Osteocyte (in vitro differentiated cells): ENCODE data around the gene PTPRN2. TPM values are rescaled to one million over a fixed set of nuclear protein-coding genes. Genes with fewer than 3 reads are reported as not detected.
"Not testable (repeated sequence)": the region's sequence is repeated elsewhere in the genome, so short reads cannot be mapped to it uniquely, and the experiment has no call there.

Experiments
- DNase-seq: peaks from one replicate; pipeline ENCODE4 v3.0.0; 2021; ENCODE audit warnings: mixed read lengths; ENCODE audit not compliant: unreplicated experiment; ENCODE audit errors: extremely low spot score
- H3K27ac Mint-ChIP-seq: one replicate; pipeline ENCODE4 v1.8.0; 2021; ENCODE audit warnings: mild to moderate bottlenecking, mixed read lengths; ENCODE audit not compliant: unreplicated experiment
- H3K27me3 Mint-ChIP-seq: one replicate; pipeline ENCODE4 v1.8.0; 2021; ENCODE audit warnings: mixed read lengths; ENCODE audit not compliant: unreplicated experiment
- H3K36me3 Mint-ChIP-seq: one replicate; pipeline ENCODE4 v1.8.0; 2021; ENCODE audit warnings: mixed read lengths; ENCODE audit not compliant: unreplicated experiment
- H3K4me1 Mint-ChIP-seq: one replicate; pipeline ENCODE4 v1.8.0; 2021; ENCODE audit warnings: mixed read lengths; ENCODE audit not compliant: unreplicated experiment
- H3K4me3 Mint-ChIP-seq: one replicate; pipeline ENCODE4 v1.8.0; 2021; ENCODE audit warnings: mild to moderate bottlenecking, moderate library complexity, mixed read lengths; ENCODE audit not compliant: unreplicated experiment
- H3K9me3 Mint-ChIP-seq: one replicate; pipeline ENCODE4 v1.8.0; 2021; ENCODE audit warnings: mixed read lengths; ENCODE audit not compliant: unreplicated experiment
- total RNA-seq: library from RNA; stranded (reverse); gene quantifications from 2 replicates; pipeline ENCODE4 v1.2.1, GENCODE V29; 2021
- TF ChIP-seq, protein P1 (sequence below): fragments of 200-600 bp; sonication (generic); IDR thresholded peaks from 2 replicates; pipeline ENCODE4 v1.5.0; 2021; ENCODE audit warnings: antibody characterized with exemption, mild to moderate bottlenecking, moderate library complexity

PTPRN2 gene
- total RNA-seq, 1 donor from 2014 or later = 0.59 TPM

DNA sequence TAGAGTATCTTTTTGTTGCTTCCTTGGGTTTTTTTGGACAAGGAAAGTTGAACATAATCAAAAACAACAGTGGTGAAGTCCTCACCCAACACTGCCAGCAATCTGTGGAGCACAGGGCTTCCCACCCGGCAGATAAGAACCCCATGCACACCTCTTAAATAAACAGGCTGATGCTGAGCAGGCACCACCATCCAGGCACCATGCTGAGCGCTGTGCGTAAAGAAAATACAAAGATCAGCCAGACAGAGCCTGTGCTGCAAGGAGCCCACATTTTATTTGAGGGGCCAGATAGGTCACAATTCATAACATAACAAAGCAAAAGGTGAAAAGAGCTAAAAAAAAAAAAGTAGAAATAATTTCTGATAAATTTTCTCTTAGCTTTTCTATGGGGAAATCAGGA lies 231.2 kb downstream of the PTPRN2 start:
- no peaks in the 10 kb centered on the region for H3K36me3 Mint-ChIP-seq
- no peaks in the 10 kb centered on the region for H3K4me1 Mint-ChIP-seq
- peaks cover 21% of the 10 kb centered on the region for H3K9me3 Mint-ChIP-seq
- TF ChIP-seq, protein P1, sequence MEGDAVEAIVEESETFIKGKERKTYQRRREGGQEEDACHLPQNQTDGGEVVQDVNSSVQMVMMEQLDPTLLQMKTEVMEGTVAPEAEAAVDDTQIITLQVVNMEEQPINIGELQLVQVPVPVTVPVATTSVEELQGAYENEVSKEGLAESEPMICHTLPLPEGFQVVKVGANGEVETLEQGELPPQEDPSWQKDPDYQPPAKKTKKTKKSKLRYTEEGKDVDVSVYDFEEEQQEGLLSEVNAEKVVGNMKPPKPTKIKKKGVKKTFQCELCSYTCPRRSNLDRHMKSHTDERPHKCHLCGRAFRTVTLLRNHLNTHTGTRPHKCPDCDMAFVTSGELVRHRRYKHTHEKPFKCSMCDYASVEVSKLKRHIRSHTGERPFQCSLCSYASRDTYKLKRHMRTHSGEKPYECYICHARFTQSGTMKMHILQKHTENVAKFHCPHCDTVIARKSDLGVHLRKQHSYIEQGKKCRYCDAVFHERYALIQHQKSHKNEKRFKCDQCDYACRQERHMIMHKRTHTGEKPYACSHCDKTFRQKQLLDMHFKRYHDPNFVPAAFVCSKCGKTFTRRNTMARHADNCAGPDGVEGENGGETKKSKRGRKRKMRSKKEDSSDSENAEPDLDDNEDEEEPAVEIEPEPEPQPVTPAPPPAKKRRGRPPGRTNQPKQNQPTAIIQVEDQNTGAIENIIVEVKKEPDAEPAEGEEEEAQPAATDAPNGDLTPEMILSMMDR = no peak
- H3K4me3 Mint-ChIP-seq = no peak overlapping the region
- H3K27me3 Mint-ChIP-seq = no peaks in the 10 kb centered on the region
- no peak overlapping the region for H3K27ac Mint-ChIP-seq
- DNase-seq = peak; percentile 34

DNA sequence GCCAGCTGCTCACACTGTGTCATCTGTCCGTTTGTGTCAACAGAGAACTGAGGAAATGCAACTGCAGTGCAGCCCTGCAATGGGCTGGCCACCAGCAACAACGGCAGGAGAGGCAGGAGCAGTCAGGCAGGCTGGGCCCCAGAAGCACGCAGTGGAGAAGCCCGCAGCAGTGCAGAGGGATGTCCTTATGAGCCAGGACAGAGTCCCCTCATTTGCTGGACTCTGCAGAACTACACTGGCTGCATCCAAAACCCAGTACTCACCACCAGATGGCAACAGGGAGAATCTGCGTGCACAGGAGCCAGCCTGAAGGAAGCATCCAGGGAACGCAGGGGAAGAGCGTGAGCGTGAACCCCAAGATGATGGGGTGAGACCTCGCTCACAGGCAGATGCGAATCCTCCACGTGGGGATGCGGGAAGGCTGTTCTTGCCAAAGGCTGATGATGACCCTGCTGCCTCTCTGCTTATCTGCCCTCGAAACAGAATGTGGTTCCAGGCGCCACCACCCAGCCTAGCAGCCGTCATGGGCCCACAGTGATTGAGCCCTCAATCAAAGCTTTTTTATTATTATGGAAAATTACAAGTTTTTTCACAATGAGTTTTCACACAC lies 232.1 kb downstream of the PTPRN2 start:
- peaks cover 21% of the 10 kb centered on the region for H3K9me3 Mint-ChIP-seq
- TF ChIP-seq, protein P1 = no peak
- H3K4me1 Mint-ChIP-seq = no peaks in the 10 kb centered on the region
- H3K27me3 Mint-ChIP-seq = no peaks in the 10 kb centered on the region
- H3K27ac Mint-ChIP-seq = no peak overlapping the region
- DNase-seq = peak; percentile 71
- H3K4me3 Mint-ChIP-seq = no peak overlapping the region
- H3K36me3 Mint-ChIP-seq = no peaks in the 10 kb centered on the region

DNA sequence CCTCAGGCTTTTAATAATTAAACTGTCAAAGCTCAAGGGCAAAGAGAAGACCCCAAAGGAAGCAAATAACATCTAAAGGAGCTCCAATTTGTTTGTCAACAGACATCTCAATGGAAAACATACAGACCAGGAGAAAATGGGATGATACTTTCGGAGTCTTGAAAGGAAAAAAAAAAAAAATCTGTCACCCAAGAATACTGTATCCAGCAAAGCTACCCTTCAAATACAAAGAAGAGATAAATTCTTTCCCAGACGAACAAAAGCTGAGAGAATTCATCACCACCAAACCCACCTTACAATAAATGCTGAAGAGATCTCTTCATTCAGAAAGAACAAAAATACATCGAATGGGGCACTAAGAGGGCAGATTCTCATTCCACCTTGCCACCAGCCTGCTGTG lies 232.8 kb downstream of the PTPRN2 start:
- no peak for DNase-seq
- TF ChIP-seq, protein P1 = no peak
- Mint-ChIP-seq H3K9me3 (peaks cover 21% of the 10 kb centered on the region), H3K36me3 (no peaks in the 10 kb centered on the region), H3K4me3 (no peak overlapping the region), H3K4me1 (no peaks in the 10 kb centered on the region), H3K27me3 (no peaks in the 10 kb centered on the region), H3K27ac (no peak overlapping the region)

DNA sequence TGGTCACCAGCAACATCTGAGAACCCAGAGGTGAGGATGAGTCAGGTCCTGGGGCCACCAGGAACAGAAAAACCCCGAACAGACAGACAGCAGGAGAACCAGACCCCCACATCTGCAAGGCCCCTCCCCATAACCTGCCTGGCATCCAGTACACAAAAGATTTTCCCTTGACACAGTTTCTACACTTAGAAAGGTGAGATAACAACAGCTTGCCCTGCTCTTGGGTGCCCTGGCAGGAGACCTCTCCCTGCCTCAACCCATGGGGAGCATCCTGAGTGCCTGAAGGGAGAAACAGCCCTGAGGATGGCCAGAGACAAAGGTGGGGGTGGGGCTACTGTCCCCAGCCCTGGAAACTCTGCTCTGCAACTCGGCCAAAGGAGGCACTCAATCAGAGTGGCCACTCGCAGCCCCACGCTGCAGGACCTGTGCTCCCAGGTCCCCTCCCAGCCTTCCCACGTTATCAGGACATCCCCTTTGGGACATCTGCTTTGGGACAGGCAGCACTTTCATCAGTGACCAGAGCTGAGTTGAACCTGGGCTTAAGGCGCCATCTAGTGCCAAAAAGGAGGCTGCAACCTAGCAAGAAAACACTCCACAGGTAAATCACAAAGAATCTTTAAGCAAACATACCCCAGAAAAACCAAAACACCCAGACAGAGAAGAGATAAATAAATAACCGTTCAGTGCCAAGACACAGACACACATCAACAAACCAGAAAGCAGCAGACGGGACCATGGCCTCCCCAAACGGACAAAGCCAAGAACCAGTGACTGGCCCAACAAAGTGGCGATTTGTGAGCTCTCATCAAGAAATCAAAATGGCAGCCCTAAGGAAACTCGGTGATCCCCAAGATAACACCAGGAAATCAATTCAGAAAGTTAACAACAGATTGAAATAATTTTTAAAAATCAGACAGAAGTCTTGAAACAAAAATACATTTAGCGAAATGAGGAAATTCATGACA lies 233.7 kb downstream of the PTPRN2 start:
- Mint-ChIP-seq H3K9me3 (peaks cover 21% of the 10 kb centered on the region), H3K4me3 (no peak overlapping the region), H3K4me1 (no peaks in the 10 kb centered on the region), H3K27ac (no peak overlapping the region), H3K27me3 (no peaks in the 10 kb centered on the region), H3K36me3 (no peaks in the 10 kb centered on the region)
- TF ChIP-seq, protein P1 = no peak
- DNase-seq = peak; percentile 57

DNA sequence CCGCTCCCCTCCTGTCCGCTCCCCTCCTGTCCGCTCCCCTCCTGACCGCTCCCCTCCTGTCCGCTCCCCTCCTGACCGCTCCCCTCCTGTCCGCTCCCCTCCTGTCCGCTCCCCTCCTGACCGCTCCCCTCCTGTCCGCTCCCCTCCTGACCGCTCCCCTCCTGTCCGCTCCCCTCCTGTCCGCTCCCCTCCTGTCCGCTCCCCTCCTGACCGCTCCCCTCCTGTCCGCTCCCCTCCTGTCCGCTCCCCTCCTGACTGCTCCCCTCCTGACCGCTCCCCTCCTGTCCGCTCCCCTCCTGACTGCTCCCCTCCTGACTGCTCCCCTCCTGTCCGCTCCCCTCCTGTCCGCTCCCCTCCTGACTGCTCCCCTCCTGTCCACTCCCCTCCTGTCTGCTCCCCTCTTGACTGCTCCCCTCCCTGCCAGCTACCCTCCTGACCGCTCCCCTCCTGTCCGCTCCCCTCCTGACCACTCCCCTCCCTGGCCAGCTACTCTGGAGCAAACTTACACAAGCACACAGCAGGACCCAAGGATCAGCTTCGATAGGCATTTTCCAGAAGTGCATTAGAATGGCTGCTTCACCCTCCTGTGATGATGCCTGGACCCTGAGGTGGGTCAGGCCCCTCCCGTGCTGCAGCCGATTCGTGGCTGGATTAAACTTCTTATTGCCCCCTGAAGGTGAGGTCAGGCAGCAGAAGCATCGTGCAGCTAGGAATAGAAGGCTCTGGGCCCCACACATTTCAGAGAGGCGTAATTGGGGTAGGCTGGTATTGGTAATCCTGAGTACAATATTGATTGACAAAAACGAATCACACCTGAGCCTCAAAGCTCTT lies 235.5 kb downstream of the PTPRN2 start:
- not testable (repeated sequence) for H3K36me3 Mint-ChIP-seq, H3K27me3 Mint-ChIP-seq, H3K27ac Mint-ChIP-seq, H3K4me1 Mint-ChIP-seq, H3K4me3 Mint-ChIP-seq
- DNase-seq = peak; percentile 70
- H3K9me3 Mint-ChIP-seq = peaks cover 24% of the 10 kb centered on the region
